Esophagus squamous epithelium (tissue), 5 donors: ENCODE measurements around the gene ZCCHC24. TPM values are rescaled to one million over a fixed set of nuclear protein-coding genes. Genes with fewer than 3 reads are reported as not detected.
A peak's percentile ranks its signal among the peaks of the same experiment; 100 is the strongest.
"Not testable (repeated sequence)": the region's sequence is repeated elsewhere in the genome, so short reads cannot be mapped to it uniquely, and the experiment has no call there.

Source experiments
- DNase-seq: peaks from one replicate; lab custom pipeline; 2025; lab: John Stamatoyannopoulos, UW
- H3K27ac ChIP-seq, 4 donors: fragments of 200-600 bp; sonication (generic); one replicate each; pipeline ENCODE4 v1.5.1; 2016 to 2019; ENCODE audit warnings: mild to moderate bottlenecking in 1 of 4
- H3K27me3 ChIP-seq, 4 donors: fragments of 200-600 bp; sonication (generic); 1 replicate in 3 of 4; 2 replicates in 1 of 4; pipeline versions ENCODE4 v1.5.1 to v1.6.0; 2017 to 2021; ENCODE audit warnings: antibody characterized with exemption in 1 of 4
- H3K36me3 ChIP-seq, 3 donors: fragments of 200-600 bp; sonication (generic); one replicate each; pipeline ENCODE4 v1.5.1; 2016 to 2019
- H3K4me1 ChIP-seq, 3 donors: fragments of 200-600 bp; sonication (generic); one replicate each; pipeline ENCODE4 v1.5.1; 2017 to 2019
- H3K4me3 ChIP-seq, 4 donors: fragments of 200-600 bp; sonication (generic); 1 replicate in 3 of 4; 2 replicates in 1 of 4; pipeline ENCODE4 v1.5.1; 2016 to 2019; ENCODE audit warnings: mild to moderate bottlenecking in 2 of 4, moderate library complexity in 1 of 4
- H3K9me3 ChIP-seq, 3 donors: fragments of 200-600 bp; sonication (generic); one replicate each; pipeline ENCODE4 v1.5.1; 2016 to 2019
- CTCF ChIP-seq, 6 experiments: fragments of 450-650 bp in 4 of 6; fragments of 200-600 bp in 2 of 6; sonication (generic) in 2 of 6; IDR thresholded peaks; one replicate each; pipeline ENCODE4 v1.5.1; 2016 to 2019; ENCODE audit warnings: antibody characterized with exemption in 6 of 6, mild to moderate bottlenecking in 4 of 6, moderate library complexity in 4 of 6
- POLR2A ChIP-seq, 4 donors: fragments of 450-650 bp; IDR thresholded peaks; one replicate each; pipeline ENCODE4 v1.6.1; 2017; ENCODE audit warnings: antibody characterized with exemption in 4 of 4, mild to moderate bottlenecking in 4 of 4, moderate library complexity in 3 of 4
- WGBS, 2 donors: methylation state at CpG; one replicate each; pipeline ENCODE4 v1.1.5; 2018; 5-methylcytosine and 5-hydroxymethylcytosine counted together
- intact Hi-C: fragments of 100-400 bp; cut with DNase I; formaldehyde crosslinking; loops from one replicate; pipeline ENCODE4 v1.15.0; 2022
- total RNA-seq, 4 donors: library from RNA; depleted of rRNA; stranded (reverse); fragments of >200 nt; gene quantifications; one replicate each; pipeline ENCODE4 v1.1.0, GENCODE V29; 2016
- donor health status: DM: yes; HTN: yes; CAD: no.

ZCCHC24 gene
- total RNA-seq, 4 donors from 2014 or later, result 2.2 to 26.1 (median 6.4) TPM

DNA sequence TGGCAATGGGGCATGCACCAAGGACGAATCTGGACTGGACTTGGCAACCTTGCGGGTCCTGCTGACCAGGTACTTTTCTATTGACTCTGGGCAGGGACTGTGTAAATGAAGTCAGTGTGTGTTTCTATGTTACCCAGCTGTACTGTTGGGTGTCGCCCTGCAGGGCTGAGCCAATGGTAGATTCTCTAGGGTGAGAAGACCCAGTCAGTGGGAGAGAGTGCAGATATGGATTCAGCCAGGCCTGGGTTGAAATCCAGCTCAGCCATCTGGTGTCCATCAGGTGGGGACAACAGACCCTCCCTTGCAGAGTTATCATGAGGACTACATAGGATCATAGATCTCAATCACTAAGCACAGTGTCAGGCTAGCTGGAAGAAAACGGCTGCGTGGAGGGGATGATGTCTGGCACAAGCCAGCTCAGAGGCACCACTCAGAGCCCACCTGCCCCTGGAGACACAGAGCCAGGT is 103.1 kb downstream of the ZCCHC24 start:
- 84 to 85% methylated on average over 3 to 4 of the region's 5 CpGs for WGBS, 2 donors
- H3K27ac ChIP-seq, result peak overlapping the region in 3 of 4 donors; percentile 53 to 69 (median 69)
- H3K27me3 ChIP-seq, result no peaks in the 10 kb centered on the region
- TF ChIP-seq POLR2A (IDR thresholded peaks at IDR 0.05) (no peak), CTCF (IDR thresholded peaks at IDR 0.05) (no peak)
- H3K36me3 ChIP-seq, result no peaks in the 10 kb centered on the region
- no peak for DNase-seq
- H3K4me1 ChIP-seq, result peaks cover 5 to 66% (median 13%) of the 10 kb centered on the region in 3 donors
- H3K9me3 ChIP-seq, result no peaks in the 10 kb centered on the region
- H3K4me3 ChIP-seq, result no peak overlapping the region
- intact Hi-C loops, result no loop called here

DNA sequence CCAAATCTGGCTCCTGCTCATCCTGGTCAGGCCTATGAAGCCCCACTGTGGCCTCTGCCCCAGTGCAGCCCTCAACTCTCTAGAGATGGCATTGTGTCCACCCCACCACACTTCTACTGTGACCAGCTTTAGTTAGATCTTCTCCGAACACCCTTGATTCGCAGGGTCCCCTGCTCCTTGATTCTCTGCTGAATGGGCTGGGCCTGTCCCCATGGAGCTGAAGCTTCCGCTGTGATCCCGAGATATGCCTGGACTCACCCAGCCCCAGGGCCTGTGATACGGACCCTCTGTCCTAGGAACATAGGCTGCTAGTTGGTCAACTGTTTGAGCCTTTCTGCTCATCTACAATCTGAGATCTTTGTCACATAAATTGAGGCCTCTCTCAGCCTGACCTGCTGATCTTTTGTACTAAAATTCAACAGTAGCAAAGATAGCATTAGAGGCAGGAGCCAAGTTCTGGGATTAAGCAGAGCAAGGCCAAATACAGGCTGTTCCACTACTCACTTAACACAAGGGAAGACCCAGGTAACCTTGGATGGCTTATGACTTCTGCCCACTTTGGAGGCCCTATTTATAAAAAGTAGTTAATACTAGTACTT is 104.7 kb downstream of the ZCCHC24 start:
- no peak for TF ChIP-seq CTCF (IDR thresholded peaks at IDR 0.05)
- no peak for TF ChIP-seq POLR2A (IDR thresholded peaks at IDR 0.05)
- WGBS, 2 donors, result 92 to 96% methylated on average over 5 of the region's 5 CpGs
- Histone ChIP-seq H3K4me1 (peaks cover 0 to 54% (median 4%) of the 10 kb centered on the region in 3 donors), H3K4me3 (no peak overlapping the region), H3K36me3 (no peaks in the 10 kb centered on the region), H3K27ac (peak overlapping the region in 1 of 4 donors; percentile 44), H3K27me3 (no peaks in the 10 kb centered on the region), H3K9me3 (no peaks in the 10 kb centered on the region)
- intact Hi-C loops, result no loop called here
- no peak for DNase-seq

GRCh38 chr10:79339266-79339665 is 106.2 kb downstream of the ZCCHC24 start:
- no peak for TF ChIP-seq CTCF (IDR thresholded peaks at IDR 0.05)

DNA sequence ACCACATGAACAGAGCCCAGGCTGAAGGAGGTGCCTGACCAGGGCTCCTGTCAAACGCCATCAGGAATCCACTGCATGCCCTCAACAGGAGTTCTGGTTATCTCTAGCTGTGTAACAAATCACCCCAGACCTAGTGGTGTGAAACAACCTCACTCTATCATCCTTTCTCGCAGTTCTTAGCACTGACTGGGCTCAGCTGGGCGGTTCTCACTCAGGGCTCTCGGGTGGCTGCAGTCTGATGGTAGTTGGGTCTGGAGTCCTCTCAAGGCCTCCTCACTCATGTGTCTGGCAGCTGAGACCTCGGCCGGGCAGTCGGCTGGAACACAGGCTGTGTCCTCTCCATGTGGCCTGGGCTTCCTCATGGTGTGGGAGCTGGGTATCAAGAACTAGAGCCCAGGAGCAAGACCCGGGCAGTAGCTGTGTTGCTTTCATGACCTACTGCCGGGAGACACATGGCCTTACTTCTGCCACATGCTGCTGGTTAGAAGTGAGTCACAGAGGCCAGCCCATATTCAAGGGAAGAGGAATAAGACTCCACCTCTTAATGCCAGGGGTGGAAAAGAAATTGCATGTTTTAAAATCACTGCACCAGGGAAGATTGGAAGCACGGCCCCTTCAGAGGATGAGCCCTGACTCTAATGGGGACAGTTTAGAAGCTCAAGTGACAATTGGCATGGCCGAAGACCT is 107.5 kb downstream of the ZCCHC24 start:
- H3K4me3 ChIP-seq, H3K27me3 ChIP-seq, DNase-seq, H3K27ac ChIP-seq, intact Hi-C loops, H3K9me3 ChIP-seq, H3K36me3 ChIP-seq: not testable (repeated sequence)
- H3K4me1 ChIP-seq, result peaks cover 0 to 27% (median 0%) of the 10 kb centered on the region in 3 donors
- WGBS, 2 donors, result 89 to 94% methylated on average over 2 to 6 of the region's 11 CpGs

More at GRCh38 chr10:79339266-79339665, 106.2 kb downstream of the ZCCHC24 start:
- H3K4me3 ChIP-seq, result no peak overlapping the region
- WGBS, 2 donors, result 64 to 72% methylated on average over 3 of the region's 3 CpGs
- no peaks in the 10 kb centered on the region for H3K9me3 ChIP-seq
- intact Hi-C loops, result no loop called here
- no peaks in the 10 kb centered on the region for H3K36me3 ChIP-seq
- H3K4me1 ChIP-seq, result peaks cover 0 to 40% (median 4%) of the 10 kb centered on the region in 3 donors
- H3K27ac ChIP-seq, result no peak overlapping the region
- no peaks in the 10 kb centered on the region for H3K27me3 ChIP-seq
- DNase-seq, result no peak

DNA sequence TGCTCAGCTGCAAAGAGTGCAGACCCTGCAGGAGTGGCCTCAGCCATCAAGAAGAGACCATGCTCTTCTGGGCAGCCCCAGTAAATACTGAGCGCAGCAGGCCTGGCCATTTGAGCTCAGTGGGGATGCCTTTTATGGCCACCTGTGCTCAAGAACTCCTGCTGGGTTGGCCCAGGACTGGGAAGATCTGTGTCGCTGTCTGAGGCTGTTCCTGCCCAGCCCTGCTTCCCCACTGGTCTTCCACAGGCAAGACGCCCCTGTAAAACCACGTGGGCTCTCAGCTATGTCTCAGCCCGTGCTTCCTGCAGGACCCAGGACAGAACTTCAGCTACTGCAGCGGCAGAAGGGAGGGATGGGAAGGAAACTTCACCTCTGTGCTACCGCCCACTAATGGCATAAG is 108.7 kb downstream of the ZCCHC24 start:
- Histone ChIP-seq H3K9me3 (no peaks in the 10 kb centered on the region), H3K27me3 (no peaks in the 10 kb centered on the region), H3K4me3 (no peak overlapping the region), H3K27ac (no peak overlapping the region), H3K4me1 (peaks cover 0 to 16% (median 0%) of the 10 kb centered on the region in 3 donors), H3K36me3 (no peaks in the 10 kb centered on the region)
- intact Hi-C loops, result no loop called here
- no peak for DNase-seq
- 82 to 100% methylated on average over 2 to 3 of the region's 7 CpGs for WGBS, 2 donors
- no peak for TF ChIP-seq CTCF (IDR thresholded peaks at IDR 0.05)
- no peak for TF ChIP-seq POLR2A (IDR thresholded peaks at IDR 0.05)
